ENCODE data around the gene ACIN1. TPM values are rescaled to one million over a fixed set of nuclear protein-coding genes. Genes with fewer than 3 reads are reported as not detected.

The ACIN1 gene
- total RNA-seq, 1 experiment from 2014 or later = 181 TPM

GRCh38 chr14:23066368-23066767 is 28.6 kb downstream of the ACIN1 start:
- no peaks in the 10 kb centered on the region for H3K27me3 Mint-ChIP-seq (ENCODE audit: unreplicated experiment)
- no peaks in the 10 kb centered on the region for H3K9me3 Mint-ChIP-seq (ENCODE audit: low read depth, unreplicated experiment)
- H3K27ac Mint-ChIP-seq (ENCODE audit: unreplicated experiment) = no peak overlapping the region
- no peak for TF ChIP-seq CTCF (IDR thresholded peaks at IDR 0.05; ENCODE audit: unreplicated experiment)
- BruUV-seq (replicated peaks) = no TSS peak
- no peak for DNase-seq
- H3K36me3 Mint-ChIP-seq (ENCODE audit: insufficient read depth, unreplicated experiment) = peaks cover 72% of the 10 kb centered on the region
- intact Hi-C loops (cut with micrococcal nuclease; ENCODE audit: unreplicated experiment) = no loop called here
- CTCF ChIA-PET = no interaction called here
- no peak overlapping the region for H3K4me3 Mint-ChIP-seq (ENCODE audit: low read depth, unreplicated experiment)
- H3K4me1 Mint-ChIP-seq (ENCODE audit: low read depth, unreplicated experiment) = peaks cover 44% of the 10 kb centered on the region

GRCh38 chr14:23063601-23064000 is 31.3 kb downstream of the ACIN1 start:
- CTCF ChIA-PET = interaction anchor here (0.8 kb wide), 1 partner anchor 77 kb away, joined by 3 read pairs; no protein-coding TSS in a partner anchor
- H3K27me3 Mint-ChIP-seq (ENCODE audit: unreplicated experiment) = no peaks in the 10 kb centered on the region
- no peaks in the 10 kb centered on the region for H3K9me3 Mint-ChIP-seq (ENCODE audit: low read depth, unreplicated experiment)
- no peak overlapping the region for H3K4me3 Mint-ChIP-seq (ENCODE audit: low read depth, unreplicated experiment)
- H3K4me1 Mint-ChIP-seq (ENCODE audit: low read depth, unreplicated experiment) = peaks cover 26% of the 10 kb centered on the region
- no peak for DNase-seq
- no peak for TF ChIP-seq CTCF (IDR thresholded peaks at IDR 0.05; ENCODE audit: unreplicated experiment)
- intact Hi-C loops (cut with micrococcal nuclease; ENCODE audit: unreplicated experiment) = no loop called here
- H3K36me3 Mint-ChIP-seq (ENCODE audit: insufficient read depth, unreplicated experiment) = peaks cover 65% of the 10 kb centered on the region
- no TSS peak for BruUV-seq (replicated peaks)
- no peak overlapping the region for H3K27ac Mint-ChIP-seq (ENCODE audit: unreplicated experiment)

GRCh38 chr14:23062002-23062401 is 32.9 kb downstream of the ACIN1 start:
- Mint-ChIP-seq H3K4me1 (ENCODE audit: low read depth, unreplicated experiment) (peaks cover 34% of the 10 kb centered on the region), H3K27me3 (ENCODE audit: unreplicated experiment) (no peaks in the 10 kb centered on the region), H3K4me3 (ENCODE audit: low read depth, unreplicated experiment) (peak overlapping the region; percentile 30), H3K9me3 (ENCODE audit: low read depth, unreplicated experiment) (no peaks in the 10 kb centered on the region), H3K27ac (ENCODE audit: unreplicated experiment) (peak overlapping the region; percentile 67), H3K36me3 (ENCODE audit: insufficient read depth, unreplicated experiment) (peaks cover 67% of the 10 kb centered on the region)
- no TSS peak for BruUV-seq (replicated peaks)
- peak; percentile 85 for DNase-seq
- no peak for TF ChIP-seq CTCF (IDR thresholded peaks at IDR 0.05; ENCODE audit: unreplicated experiment)
- CTCF ChIA-PET = interaction anchor here (0.7 to 1.3 kb wide), 10 partner anchors 9 to 239 kb away, joined by 4 to 9 read pairs (median 6); partner anchors contain the start of genes ACIN1, AJUBA and C14orf119
- intact Hi-C loops (cut with micrococcal nuclease; ENCODE audit: unreplicated experiment) = no loop called here

- no peak for TF ChIP-seq CTCF (IDR thresholded peaks at IDR 0.05; ENCODE audit: unreplicated experiment)
- Mint-ChIP-seq H3K9me3 (ENCODE audit: low read depth, unreplicated experiment) (no peaks in the 10 kb centered on the region), H3K4me3 (ENCODE audit: low read depth, unreplicated experiment) (no peak overlapping the region), H3K27me3 (ENCODE audit: unreplicated experiment) (no peaks in the 10 kb centered on the region), H3K27ac (ENCODE audit: unreplicated experiment) (no peak overlapping the region), H3K36me3 (ENCODE audit: insufficient read depth, unreplicated experiment) (peaks cover 65% of the 10 kb centered on the region), H3K4me1 (ENCODE audit: low read depth, unreplicated experiment) (peaks cover 47% of the 10 kb centered on the region)
- CTCF ChIA-PET = no interaction called here
- DNase-seq = no peak
- intact Hi-C loops (cut with micrococcal nuclease; ENCODE audit: unreplicated experiment) = no loop called here
- BruUV-seq (replicated peaks) = no TSS peak
Observed at GRCh38 chr14:23060536-23061260, 34.2 kb downstream of the ACIN1 start.

All from Calu3 (cell line).